ENCODE data around the gene NAA80. TPM values are rescaled to one million over a fixed set of nuclear protein-coding genes. Genes with fewer than 3 reads are reported as not detected.

The NAA80 gene
- total and polyA plus RNA-seq, 2 donors (not counting 3 experiments of a cell fraction or from before 2014, with no cell fraction given) = 9.0 to 13.1 TPM

GRCh38 chr3:50278880-50279224, 20.4 kb downstream of the NAA80 start, which contains the start of gene LSMEM2:
LSMEM2 (plus strand) TSS chr3:50279087; CDS start chr3:50279114, 27 bp downstream.
- H2AFZ ChIP-seq (ENCODE audit: low read depth, low read length) = no peak within 1 kb of the TSS
- no peaks in the 10 kb centered on the region for H3K9me1 ChIP-seq (replicated peaks; ENCODE audit: control insufficient read depth, extremely low read depth, insufficient read depth, low read length)
- no peaks in the 10 kb centered on the region for H3K4me1 ChIP-seq (ENCODE audit: control insufficient read depth, extremely low read depth, insufficient read depth, low read length)
- H3K4me3 ChIP-seq (replicated peaks in 1 of 3; ENCODE audit: insufficient read depth in 1 of 3, low read depth in 1 of 3, low read length in 3 of 3) = no peak within 1 kb of the TSS
- H4K20me1 ChIP-seq (replicated peaks; ENCODE audit: control insufficient read depth, extremely low read depth, insufficient read depth, low read length) = no peaks in the 10 kb centered on the region
- ChIA-PET POLR2A (no interaction called here), CTCF (interaction anchor here (1.4 to 2.2 kb wide), 6 partner anchors 13 to 85 kb away, joined by 4 to 9 read pairs (median 6); partner anchors contain the start of genes GNAI2 and IFRD2)
- DNase-seq (ENCODE audit: low read depth, low spot score) (no peak), FAIRE-seq (no peak)
- H3K27me3 ChIP-seq (ENCODE audit: control insufficient read depth in 2 of 2, insufficient read depth in 2 of 2, low read length in 2 of 2) = peaks cover 18 to 21% of the 10 kb centered on the region in 2 experiments
- dilution Hi-C loops (cut with MboI; ENCODE audit: extremely low pct_ligation_motif_present, low sequenced_read_pairs) = no loop called here
- intact Hi-C loops (cut with micrococcal nuclease) = no loop called here
- no peak within 1 kb of the TSS for H3K27ac ChIP-seq (ENCODE audit: insufficient read depth, low read depth, low read length)
- no peaks in the 10 kb centered on the region for H3K36me3 ChIP-seq (ENCODE audit: control insufficient read depth in 2 of 2, extremely low read depth in 1 of 2, insufficient read depth in 2 of 2, low read length in 2 of 2)
- no peak within 1 kb of the TSS for H3K4me2 ChIP-seq (ENCODE audit: insufficient read depth, low read length)
- BruUV-seq (replicated peaks) = no TSS peak
- no peak within 1 kb of the TSS for H3K9ac ChIP-seq (replicated peaks; ENCODE audit: extremely low read depth, insufficient read depth, low read length)
- TF ChIP-seq MYC (IDR thresholded peaks at IDR 0.05; ENCODE audit: low read depth, low read length) = no peak
- TF ChIP-seq POLR2AphosphoS5 (IDR thresholded peaks at IDR 0.05; ENCODE audit: insufficient read depth, low read depth, low read length) = no peak
- TF ChIP-seq CTCF (IDR thresholded peaks at IDR 0.05; ENCODE audit: extremely low read depth in 1 of 2, insufficient read depth in 1 of 2, low read depth in 1 of 2, low read length in 2 of 2) = no peak
- no peak for TF ChIP-seq MAX (IDR thresholded peaks at IDR 0.05; ENCODE audit: insufficient read depth, insufficient read length)
- no peak for TF ChIP-seq GATA2 (IDR thresholded peaks at IDR 0.05; ENCODE audit: insufficient read depth, insufficient read length, low read depth, low read length)
- H3K79me2 ChIP-seq (ENCODE audit: control insufficient read depth, insufficient read depth, low read length) = no peaks in the 10 kb centered on the region
- no peaks in the 10 kb centered on the region for H3K9me3 ChIP-seq (replicated peaks; ENCODE audit: control insufficient read depth, insufficient read depth, low read length)

Measured in endothelial cell of umbilical vein (primary cell).